Measurements from ENCODE around the gene TAGLN3. TPM values are rescaled to one million over a fixed set of nuclear protein-coding genes. Genes with fewer than 3 reads are reported as not detected.

The TAGLN3 gene
- total RNA-seq, 1 experiment from 2014 or later, result not detected

- no TSS peak for BruUV-seq (replicated peaks)
- no peak for TF ChIP-seq REST (IDR thresholded peaks at IDR 0.05; ENCODE audit: insufficient read depth in 1 of 2, low read depth in 2 of 2, low read length in 1 of 2)
- TF ChIP-seq POLR2AphosphoS5 (IDR thresholded peaks at IDR 0.05; ENCODE audit: low read depth, low read length), result no peak
- no peak for TF ChIP-seq CTCF (IDR thresholded peaks at IDR 0.05)
- TF ChIP-seq SIN3A (IDR thresholded peaks at IDR 0.05; ENCODE audit: borderline replicate concordance, insufficient read depth, low read depth, low read length), result no peak
- TF ChIP-seq TCF7L2 (IDR thresholded peaks at IDR 0.05; ENCODE audit: low read depth, low read length), result no peak
- H3K4me3 ChIP-seq (ENCODE audit: low read depth in 2 of 2, low read length in 2 of 2), result no peak overlapping the region
- no peaks in the 10 kb centered on the region for H3K36me3 ChIP-seq (ENCODE audit: control insufficient read depth, insufficient read depth, low read length)
- H3K9me3 ChIP-seq (ENCODE audit: control insufficient read depth, insufficient read depth, low read depth, low read length), result no peaks in the 10 kb centered on the region
- in situ Hi-C loops (cut with HindIII; ENCODE audit: low pct_unique_long_range_greater_than_20kb, low sequenced_read_pairs), result no loop called here
- 0 out of 2 replicates have a peak, but pooled peaks cover 2% of the 10 kb centered on the region for H3K4me1 ChIP-seq (ENCODE audit: control insufficient read depth, insufficient read depth, low read length)
- intact Hi-C loops (cut with micrococcal nuclease; ENCODE audit: unreplicated experiment), result loop anchor here (1.0 kb wide), 2 partner anchors 72 to 250 kb away; no protein-coding TSS in a partner anchor
- H3K27me3 ChIP-seq (ENCODE audit: control insufficient read depth, insufficient read depth, low read length), result no peaks in the 10 kb centered on the region
- peak overlapping the region; percentile 15; the same call in 1 of the 2 replicates for H3K27ac ChIP-seq (ENCODE audit: low read length)
- ChIA-PET CTCF (interaction anchor here (0.7 to 1.7 kb wide), 9 partner anchors 12 to 1673 kb away, joined by 3 to 17 read pairs (median 12); partner anchors contain the start of gene ABHD10), POLR2A (interaction anchor here (0.5 kb wide), 1 partner anchor 137 kb away, joined by 3 read pairs; no protein-coding TSS in a partner anchor)
- ATAC-seq (no peak), DNase-seq (ENCODE audit: low read depth, low spot score) (no peak)
These were observed 31.7 kb upstream of the TAGLN3 start for GRCh38 chr3:111967068-111967467.

GRCh38 chr3:111967651-111968274 is 31.0 kb upstream of the TAGLN3 start:
- in situ Hi-C loops (cut with HindIII; ENCODE audit: low pct_unique_long_range_greater_than_20kb, low sequenced_read_pairs), result no loop called here

More at GRCh38 chr3:111967651-111968274, 31.0 kb upstream of the TAGLN3 start:
- ChIA-PET CTCF (interaction anchor here (0.6 to 1.7 kb wide), 10 partner anchors 11 to 1673 kb away, joined by 3 to 17 read pairs (median 12); partner anchors contain the start of gene ABHD10), POLR2A (no interaction called here)
- no peaks in the 10 kb centered on the region for H3K36me3 ChIP-seq (ENCODE audit: control insufficient read depth, insufficient read depth, low read length)
- H3K9me3 ChIP-seq (ENCODE audit: control insufficient read depth, insufficient read depth, low read depth, low read length), result no peaks in the 10 kb centered on the region
- no TSS peak for BruUV-seq (replicated peaks)
- H3K4me1 ChIP-seq (ENCODE audit: control insufficient read depth, insufficient read depth, low read length), result 0 out of 2 replicates have a peak, but pooled peaks cover 2% of the 10 kb centered on the region
- ATAC-seq, result peak; percentile 97
- intact Hi-C loops (cut with micrococcal nuclease; ENCODE audit: unreplicated experiment), result loop anchor here (1.0 kb wide), 2 partner anchors 72 to 250 kb away; no protein-coding TSS in a partner anchor
- H3K27ac ChIP-seq (ENCODE audit: low read length), result no peak overlapping the region
- no peak overlapping the region for H3K4me3 ChIP-seq (ENCODE audit: low read depth in 2 of 2, low read length in 2 of 2)
- peak; percentile 58 for DNase-seq (ENCODE audit: low read depth, low spot score)
- TF ChIP-seq TCF7L2 (IDR thresholded peaks at IDR 0.05; ENCODE audit: low read depth, low read length), result no peak
- no peak for TF ChIP-seq POLR2AphosphoS5 (IDR thresholded peaks at IDR 0.05; ENCODE audit: low read depth, low read length)
- no peak for TF ChIP-seq REST (IDR thresholded peaks at IDR 0.05; ENCODE audit: insufficient read depth in 1 of 2, low read depth in 2 of 2, low read length in 1 of 2)
- no peak for TF ChIP-seq SIN3A (IDR thresholded peaks at IDR 0.05; ENCODE audit: borderline replicate concordance, insufficient read depth, low read depth, low read length)
- TF ChIP-seq CTCF (IDR thresholded peaks at IDR 0.05), result peak; percentile 91
- 0 out of 2 replicates have a peak, but pooled peaks cover 2% of the 10 kb centered on the region for H3K27me3 ChIP-seq (ENCODE audit: control insufficient read depth, insufficient read depth, low read length)
